ENCODE data around the gene LETM1.

DNA sequence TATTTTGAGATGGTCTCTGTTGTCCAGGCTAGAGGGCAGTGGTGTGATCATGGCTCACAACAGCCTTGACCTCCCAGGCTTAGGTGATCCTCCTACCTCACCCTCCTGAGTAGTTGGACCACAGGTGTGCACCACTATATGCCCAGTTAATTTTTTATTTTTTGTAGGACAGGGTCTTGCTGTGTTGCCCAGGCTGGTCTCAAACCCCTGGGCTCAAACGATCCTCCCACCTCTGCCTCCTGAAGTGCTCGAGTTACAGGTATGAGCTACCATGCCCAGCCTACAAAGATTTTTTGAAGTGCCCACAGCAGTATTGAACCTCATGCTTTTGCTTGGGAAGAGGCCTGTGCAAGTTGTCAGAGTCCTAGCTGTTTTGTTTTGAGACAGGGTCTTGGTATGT is 46.3 kb upstream of the LETM1 start:
- TF ChIP-seq EZH2 (IDR thresholded peaks at IDR 0.05; ENCODE audit: borderline replicate concordance, insufficient read depth, low read depth, low read length, poor library complexity, severe bottlenecking): no peak
- TF ChIP-seq, protein P1, sequence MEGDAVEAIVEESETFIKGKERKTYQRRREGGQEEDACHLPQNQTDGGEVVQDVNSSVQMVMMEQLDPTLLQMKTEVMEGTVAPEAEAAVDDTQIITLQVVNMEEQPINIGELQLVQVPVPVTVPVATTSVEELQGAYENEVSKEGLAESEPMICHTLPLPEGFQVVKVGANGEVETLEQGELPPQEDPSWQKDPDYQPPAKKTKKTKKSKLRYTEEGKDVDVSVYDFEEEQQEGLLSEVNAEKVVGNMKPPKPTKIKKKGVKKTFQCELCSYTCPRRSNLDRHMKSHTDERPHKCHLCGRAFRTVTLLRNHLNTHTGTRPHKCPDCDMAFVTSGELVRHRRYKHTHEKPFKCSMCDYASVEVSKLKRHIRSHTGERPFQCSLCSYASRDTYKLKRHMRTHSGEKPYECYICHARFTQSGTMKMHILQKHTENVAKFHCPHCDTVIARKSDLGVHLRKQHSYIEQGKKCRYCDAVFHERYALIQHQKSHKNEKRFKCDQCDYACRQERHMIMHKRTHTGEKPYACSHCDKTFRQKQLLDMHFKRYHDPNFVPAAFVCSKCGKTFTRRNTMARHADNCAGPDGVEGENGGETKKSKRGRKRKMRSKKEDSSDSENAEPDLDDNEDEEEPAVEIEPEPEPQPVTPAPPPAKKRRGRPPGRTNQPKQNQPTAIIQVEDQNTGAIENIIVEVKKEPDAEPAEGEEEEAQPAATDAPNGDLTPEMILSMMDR (IDR thresholded peaks at IDR 0.05): no peak
